Stimulated activated CD4-positive, alpha-beta T cell treated with anti-CD3 and anti-CD28 coated beads, Interleukin-15, amount 100 ng/mL, for 48 hours (primary cell): ENCODE measurements around the gene ST8SIA5.

Experiments
- DNase-seq, 2 donors: peaks; one replicate each; pipeline ENCODE4 v3.0.0-alpha.2; 2020; ENCODE audit warnings: low read depth in 2 of 2

The ST8SIA5 gene

GRCh38 chr18:46711444-46711863 is 45.4 kb downstream of the ST8SIA5 start:
- no peak for DNase-seq

- DNase-seq: no peak
These were observed 49.9 kb downstream of the ST8SIA5 start for GRCh38 chr18:46706968-46707367.

DNA sequence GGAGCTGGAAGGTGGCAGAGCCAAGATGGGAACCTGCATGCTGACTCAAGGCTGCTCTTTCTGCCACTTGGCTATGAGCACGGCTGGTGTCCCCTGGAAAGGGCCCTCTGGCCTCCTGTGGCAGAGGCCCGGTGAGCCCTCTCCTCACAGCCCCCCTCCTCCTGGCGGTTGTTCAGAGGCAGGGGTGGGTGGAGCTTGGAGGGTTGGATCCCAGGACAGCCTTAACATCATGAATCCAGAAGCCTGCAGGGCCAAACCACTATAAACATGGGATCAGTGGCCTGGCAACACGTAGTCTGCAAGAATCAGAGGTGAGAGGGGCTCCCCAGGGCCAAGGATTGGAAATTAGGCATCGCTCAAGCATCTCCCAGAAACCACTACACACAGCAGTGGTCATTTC is 51.3 kb downstream of the ST8SIA5 start:
- no peak for DNase-seq

DNA sequence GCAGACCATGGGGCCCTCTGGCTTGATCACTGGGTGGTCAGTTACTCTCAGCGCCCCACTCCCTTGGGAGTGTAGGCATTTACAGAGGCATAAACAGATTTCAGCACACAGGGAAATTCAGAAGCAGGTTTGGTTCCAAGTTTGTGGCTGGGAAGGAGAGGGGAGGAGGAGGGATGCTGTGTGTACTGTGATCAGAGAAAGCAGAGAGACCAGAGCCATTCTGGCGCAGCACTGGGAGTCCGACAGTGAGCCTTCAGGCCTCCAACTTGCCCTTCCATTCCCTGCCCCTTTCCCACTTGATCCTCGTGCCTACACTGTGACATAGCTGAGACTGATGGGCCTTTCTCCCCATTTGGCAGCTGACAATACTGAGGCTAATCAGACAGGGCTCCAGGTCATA is 52.0 kb downstream of the ST8SIA5 start:
- DNase-seq: no peak

DNA sequence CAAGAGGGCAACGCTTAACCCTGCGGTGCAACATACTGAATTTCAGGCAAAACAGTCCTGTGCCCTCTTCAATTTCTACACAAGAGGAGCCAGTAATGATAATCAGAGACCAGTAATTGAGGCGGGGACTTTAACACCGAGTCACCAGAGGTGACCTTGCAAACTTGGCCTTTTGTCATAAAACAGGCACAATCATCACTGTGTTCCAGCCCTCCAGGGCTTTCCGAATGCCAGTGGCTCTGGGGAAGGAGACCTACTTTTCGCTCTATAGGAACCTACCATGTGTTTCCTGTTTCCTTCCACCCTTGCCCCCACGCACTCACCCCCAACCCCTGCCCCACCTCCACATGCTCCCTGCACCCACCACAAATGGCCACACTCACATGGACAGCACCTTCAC is 52.7 kb downstream of the ST8SIA5 start:
- no peak for DNase-seq

GRCh38 chr18:46702471-46702870 is 54.4 kb downstream of the ST8SIA5 start:
- no peak for DNase-seq

GRCh38 chr18:46700066-46700824 is 56.6 kb downstream of the ST8SIA5 start:
- DNase-seq: no peak

- DNase-seq: no peak
These were observed 60.2 kb downstream of the ST8SIA5 start for GRCh38 chr18:46696702-46697101.

- no peak for DNase-seq
These were observed 60.6 kb downstream of the ST8SIA5 start for GRCh38 chr18:46696268-46696667.

GRCh38 chr18:46693996-46694395 is 62.9 kb downstream of the ST8SIA5 start:
- no peak for DNase-seq

- no peak for DNase-seq
These were observed 67.9 kb downstream of the ST8SIA5 start for GRCh38 chr18:46688853-46689525.

GRCh38 chr18:46686186-46686585 is 70.7 kb downstream of the ST8SIA5 start:
- DNase-seq: no peak

DNA sequence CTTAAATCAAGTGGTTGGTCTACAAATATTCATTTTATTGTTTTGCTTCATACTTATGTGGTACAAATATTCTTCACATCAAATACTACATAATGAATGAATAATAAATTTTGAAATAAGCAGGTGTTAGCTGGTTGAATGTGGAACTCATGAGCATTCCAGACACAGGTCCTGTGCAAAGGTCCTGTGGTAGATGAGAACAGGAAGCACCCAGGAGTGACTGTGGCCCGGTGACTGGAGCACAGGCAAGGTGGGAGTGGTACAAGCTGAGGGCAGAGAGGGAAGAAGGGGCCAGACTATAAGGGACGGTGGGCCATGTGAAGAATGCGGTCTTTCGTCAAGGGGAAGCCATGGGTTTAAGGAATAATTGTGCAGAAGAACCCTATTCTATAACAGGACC is 73.6 kb downstream of the ST8SIA5 start:
- DNase-seq: no peak

DNA sequence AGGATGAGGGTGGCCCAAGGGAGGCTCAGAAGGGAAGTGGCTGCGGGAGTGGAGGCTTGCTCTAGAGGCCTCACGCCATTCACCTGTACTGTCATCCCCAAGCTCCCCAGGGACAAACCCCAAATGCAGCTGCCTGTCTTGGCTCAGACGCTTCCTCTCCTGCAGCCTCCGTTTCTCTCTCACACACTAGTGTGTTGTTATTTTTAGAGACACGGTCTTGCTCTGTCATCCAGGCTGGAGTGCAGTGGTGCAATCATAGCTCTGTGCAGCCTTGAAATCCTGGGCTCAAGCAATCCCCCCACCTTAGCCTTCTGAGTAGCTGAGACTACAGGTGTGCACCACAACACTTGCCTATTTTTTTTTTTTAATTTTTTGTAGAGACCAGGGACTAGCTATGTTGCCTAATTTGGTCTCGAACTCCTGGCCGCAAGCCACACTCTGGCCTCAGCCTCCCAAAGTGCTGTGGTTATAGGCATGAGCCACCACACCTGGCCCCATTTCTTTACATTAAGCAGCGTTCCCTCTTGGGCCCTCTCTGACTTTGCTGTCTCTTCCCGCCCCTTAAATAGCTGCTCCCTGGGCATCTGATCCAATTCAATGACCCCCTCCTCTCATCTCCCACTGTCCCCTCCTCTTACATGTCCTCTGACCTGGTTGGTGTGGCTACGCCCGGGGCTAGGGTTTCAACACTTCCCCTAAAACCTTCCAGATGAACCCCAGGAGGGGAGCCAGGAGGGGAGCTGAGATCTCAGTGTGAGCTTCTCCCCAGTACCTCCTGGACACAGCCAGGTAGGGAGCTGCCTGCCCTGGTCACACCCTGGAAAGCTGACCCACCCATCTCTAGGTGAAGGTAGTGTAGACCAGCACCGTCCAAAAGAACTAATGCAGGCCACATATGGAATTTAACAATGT is 75.8 kb downstream of the ST8SIA5 start:
- no peak for DNase-seq

GRCh38 chr18:46679846-46680598 is 76.8 kb downstream of the ST8SIA5 start:
- no peak for DNase-seq

GRCh38 chr18:46678785-46679399 is 78.0 kb downstream of the ST8SIA5 start:
- no peak for DNase-seq

DNA sequence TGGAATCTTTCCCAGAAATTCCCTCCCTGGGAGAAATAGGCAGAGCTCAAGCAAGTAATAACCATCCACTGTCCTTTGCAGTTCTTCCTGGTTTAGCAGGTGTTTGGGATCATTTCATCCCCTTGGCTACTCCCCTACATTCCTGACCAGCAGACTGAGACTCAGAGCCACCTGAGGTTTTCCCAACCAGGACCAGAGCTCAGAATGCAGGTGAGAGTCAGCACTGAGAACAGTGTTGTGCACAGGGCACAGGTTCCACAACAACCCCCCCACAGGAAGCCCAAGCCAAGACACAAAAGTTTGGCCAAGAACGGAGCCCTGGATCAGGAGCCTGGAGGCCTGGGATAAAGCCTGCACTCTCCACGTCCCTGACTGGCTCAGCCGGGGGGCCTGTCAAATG is 78.8 kb downstream of the ST8SIA5 start:
- DNase-seq: no peak

- no peak for DNase-seq
These were observed 79.2 kb downstream of the ST8SIA5 start for GRCh38 chr18:46677611-46678010.

GRCh38 chr18:46676182-46676835 is 80.5 kb downstream of the ST8SIA5 start:
- no peak for DNase-seq

- no peak for DNase-seq
These were observed 81.7 kb downstream of the ST8SIA5 start for GRCh38 chr18:46675112-46675511.
